GM04503 (cell line): ENCODE results near the gene NRXN2.
"Not testable (repeated sequence)": the region's sequence is repeated elsewhere in the genome, so short reads cannot be mapped to it uniquely, and the experiment has no call there.

Experiments used
- DNase-seq: peaks from one replicate; pipeline ENCODE4 v3.0.0-alpha.2; 2012; ENCODE audit warnings: low read depth

Gene NRXN2

DNA sequence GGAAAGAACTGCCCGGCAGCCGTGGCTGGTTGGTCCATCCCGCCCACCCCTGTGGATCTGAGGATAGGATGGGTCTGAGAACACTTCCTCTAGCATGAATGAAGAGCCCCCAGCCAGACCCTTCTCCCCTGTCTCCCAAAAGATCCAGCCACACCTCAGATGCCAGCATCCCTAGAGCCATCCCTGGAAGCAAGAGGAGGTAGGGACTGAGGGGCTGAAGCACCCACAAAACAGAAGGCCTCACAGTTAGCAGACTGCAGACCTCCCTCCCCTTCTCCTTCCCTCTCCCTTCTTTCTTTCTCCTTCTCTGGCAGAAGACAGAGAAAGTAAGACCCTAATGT, 1.7 kb downstream of the NRXN2 start:
- DNase-seq: no peak

DNA sequence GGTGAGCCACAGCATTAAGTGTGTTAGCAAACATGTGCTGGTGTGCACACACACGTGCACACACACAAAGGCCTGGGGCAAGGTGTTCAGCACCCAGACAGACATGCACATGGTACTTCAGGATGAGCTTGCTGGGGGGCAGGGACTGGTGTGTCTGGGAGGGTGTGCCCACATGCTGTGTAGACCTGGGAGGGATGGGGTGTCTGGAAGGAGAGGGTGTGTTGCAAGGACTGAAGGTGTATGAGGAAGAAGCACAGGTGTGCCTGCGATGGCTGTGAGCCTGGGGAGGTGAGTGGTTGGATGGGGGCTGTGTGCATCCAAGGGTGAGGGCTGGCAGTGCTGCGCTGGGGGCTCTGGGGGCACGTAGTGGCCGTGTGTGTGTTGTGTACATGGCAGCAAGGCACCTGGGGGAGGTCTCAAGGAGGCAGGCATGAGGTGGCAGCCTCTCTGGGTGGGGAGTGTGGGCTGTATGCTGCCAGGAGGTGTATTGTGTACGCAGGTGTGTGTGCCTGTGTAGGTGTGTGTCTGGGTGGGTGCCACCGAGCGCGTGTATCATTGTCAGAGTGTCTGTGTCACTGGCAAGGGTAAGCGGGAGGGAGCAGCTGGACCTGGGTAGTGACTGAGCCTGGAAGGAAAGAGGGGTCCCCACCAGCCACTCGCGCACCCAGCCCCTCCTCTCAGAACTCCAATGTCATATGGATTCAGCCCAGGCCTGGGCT, 2.2 kb downstream of the NRXN2 start:
- no peak for DNase-seq

DNA sequence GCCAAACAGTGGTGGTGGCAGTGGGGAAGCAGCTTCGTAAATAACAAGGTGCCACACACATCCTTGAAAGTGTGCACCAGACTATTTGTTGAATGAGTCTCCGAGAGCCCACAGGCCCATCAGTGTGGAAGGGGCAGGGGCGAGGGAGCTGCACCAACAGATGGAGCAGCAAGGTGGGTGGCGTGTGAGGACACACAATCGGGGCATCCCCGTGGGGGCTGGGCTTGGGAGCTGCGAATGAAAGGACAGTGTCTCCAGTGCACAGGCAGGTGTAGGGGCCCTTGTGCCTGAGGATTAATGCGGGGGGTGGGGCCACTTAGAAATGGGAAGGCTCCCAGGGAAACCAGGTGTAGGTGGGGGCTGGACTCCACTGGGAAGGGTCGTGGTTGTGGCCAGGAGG, 2.8 kb downstream of the NRXN2 start:
- no peak for DNase-seq

DNA sequence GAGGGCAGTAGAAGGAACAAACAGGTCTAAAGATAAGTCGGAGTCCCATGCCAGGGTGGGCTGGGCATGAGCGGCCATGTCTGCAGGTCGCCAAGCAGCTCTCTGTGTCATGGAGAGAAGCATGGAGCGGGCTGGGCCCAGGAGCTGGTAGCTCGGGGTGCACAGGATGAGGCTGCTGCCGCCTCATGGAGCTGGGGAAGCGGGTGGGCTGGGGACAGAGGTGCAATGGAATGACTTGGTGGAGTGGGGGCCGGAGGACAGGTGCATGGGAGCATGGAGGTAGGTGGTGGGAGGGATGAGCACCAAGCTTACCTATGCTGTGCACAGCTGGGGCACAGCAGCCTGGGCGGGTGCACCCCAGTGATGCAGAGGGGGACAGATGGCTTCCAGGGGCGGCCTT, 3.6 kb downstream of the NRXN2 start:
- DNase-seq: no peak

DNA sequence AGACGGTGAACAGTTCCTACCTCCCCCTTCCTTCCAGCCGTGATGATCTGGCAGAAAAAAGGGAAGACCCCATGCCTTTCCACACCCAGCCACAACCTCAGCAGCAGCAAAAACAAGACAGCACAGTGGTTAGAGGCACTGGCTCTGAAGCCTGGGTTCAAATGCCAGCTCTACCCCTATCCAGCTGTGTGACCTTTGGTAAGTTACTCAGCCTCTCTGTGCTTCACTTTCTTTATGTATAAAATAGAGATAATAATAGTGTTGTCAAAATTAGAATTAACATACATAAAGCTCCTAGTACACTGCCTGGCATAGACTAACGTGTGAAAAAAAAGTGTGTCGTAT, 4.2 kb downstream of the NRXN2 start:
- no peak for DNase-seq

DNA sequence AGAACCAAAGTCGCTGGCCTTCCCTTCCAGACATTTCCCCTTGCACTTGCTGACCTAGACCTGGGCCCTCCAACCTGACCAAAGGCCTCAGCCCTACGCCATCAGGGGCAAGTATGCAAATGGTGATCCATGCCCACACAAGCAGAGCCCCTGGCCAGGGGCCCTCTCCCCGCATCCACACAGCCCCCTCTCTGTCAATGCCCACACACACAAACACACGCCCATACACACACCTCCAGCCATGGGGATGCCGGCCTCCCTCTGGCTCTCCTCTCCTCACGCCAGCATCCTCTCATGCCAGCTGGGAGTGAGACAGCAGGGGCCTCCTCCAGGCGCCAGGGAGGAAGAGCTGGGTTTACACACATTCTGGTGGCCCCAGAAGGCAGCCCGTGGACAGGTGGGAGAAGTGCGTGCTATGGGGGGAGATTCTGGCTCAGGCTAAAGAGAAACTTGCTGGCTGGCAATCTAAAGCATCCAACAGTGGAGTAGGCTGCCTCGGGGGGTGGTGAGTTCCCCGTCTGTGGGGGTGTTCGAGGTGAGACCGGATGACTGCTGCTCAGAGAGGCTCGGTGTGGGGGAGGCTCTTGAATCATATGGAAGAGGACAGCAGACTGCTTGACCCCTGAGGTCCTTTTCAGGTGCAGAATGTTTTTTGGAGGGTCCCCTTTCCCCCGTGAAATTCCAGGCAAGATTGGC, 4.8 kb downstream of the NRXN2 start:
- DNase-seq: no peak

DNA sequence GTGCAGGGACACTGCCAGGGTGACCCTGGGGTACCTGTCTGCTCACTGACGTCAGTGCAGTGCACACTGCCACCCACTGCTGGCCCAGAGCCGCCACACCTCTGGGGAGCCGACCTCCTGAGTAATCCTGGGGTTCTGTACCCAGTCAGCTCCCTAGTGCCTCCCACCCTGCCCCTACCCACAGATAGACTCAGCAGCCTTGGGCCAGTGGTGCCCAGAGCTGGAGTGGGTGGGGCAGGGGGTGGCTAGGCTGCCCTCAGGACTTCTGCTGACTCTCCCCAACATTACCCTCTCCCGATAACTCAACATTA, 5.8 kb downstream of the NRXN2 start:
- no peak for DNase-seq

DNA sequence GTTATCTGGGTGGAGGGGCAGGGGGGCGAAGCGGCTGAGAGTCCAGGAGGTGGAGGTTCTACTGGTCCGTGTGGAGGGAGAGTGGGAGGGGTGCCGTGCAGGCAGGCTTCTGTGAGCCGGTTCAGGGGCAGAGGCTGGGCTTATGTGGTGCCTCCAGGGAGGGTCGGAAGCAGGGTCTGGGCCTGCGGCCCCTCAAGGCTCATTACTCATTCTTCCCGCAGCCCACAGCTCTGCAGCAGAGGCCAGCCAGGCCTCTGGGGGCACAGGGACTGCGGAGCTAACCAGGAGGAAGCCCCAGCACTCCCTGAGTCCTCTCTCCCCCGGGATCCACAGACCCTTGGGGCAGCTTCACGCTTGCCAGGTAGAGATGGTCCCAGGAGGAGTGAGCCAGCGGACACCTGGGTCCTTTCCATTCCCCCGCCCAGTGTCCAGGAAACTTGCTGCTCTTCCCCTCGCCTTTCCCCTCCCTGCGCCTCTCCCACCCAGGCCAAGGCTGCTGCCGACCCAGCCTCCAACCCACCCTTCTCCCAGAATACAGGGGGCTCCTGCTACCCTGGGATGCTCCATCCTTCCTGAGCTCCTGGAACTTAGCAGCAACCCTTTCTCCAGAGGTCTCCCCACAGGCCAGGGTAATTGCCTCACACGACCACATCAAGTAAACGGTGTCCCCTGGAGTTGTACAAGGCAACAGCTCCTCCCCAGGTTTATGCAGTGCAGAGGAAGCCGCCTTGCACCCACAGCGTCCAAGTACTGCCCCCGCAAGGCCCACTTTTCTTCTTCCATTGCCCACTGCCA, 6.3 kb downstream of the NRXN2 start:
- no peak for DNase-seq

DNA sequence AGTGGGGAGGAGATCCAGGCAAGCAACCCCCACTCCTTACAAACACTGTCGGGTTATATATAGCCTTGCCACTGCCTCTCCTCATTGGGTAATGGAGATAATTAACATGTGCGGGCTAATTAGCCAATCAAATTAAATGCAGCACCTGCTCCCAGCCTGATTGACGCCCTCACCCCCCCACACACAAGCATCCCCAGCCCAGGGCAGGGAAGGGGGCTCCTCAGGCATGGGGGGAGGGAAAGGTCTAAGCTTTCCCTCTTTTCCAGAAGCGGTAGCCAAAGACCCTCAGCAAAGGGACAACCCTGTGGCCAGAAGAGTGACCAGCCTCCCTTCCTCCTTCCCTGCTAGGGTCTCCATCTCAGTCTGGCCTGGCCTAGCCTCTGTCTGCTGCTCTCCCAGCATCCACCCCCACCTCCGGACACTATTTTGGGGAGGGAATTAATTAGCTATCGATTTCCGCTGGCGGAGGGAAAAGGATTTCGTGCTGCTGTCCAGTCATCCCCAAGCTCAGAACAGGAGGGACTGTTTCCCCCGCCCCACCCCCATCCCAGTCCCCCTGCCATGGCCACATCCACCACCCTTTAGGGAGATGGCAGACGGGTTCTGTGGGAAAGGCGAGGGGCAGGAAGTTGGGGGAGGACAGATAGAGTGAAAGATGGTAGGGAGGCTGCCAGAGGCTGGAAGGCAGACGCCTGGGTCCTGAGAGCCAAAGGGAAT, 7.1 kb downstream of the NRXN2 start:
- no peak for DNase-seq

DNA sequence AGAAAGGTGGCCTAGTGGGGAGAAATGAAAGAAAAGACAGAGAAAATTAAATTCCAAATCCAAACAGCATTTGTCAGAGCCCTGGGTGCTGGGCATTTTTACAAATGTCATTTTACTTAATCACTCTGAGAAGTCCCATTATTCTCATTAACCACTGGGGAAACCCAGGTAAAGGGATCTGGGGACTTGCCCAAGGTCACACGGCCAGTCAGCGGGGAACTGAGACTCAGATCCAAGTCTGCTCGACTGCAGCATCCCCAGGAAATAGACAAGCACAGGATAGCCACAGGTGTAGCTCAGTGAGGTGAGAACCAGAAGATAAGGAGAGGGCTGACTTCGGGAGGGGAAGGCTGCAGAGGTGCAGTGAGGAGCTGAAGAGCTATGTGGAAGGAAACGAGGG, 7.9 kb downstream of the NRXN2 start:
- DNase-seq: no peak

DNA sequence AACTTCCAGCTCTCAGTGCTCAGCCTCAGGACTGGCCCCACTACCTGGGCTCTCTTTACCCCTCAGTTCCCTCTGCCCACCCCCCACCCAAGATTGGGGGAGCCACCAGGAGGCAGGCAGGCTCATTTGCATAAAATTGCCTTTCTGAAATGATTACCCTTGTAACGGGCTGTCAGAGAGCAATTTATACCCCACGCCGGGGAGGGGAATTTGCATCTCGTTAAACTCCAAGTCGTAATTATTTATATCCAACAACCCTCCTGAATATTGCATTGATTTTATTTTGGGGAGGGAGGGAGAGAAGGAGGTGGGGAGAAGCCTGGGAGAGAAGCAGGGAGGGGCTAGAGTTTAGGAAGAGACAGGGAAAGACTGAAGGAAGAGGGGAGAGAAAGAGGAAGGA, 8.3 kb downstream of the NRXN2 start:
- DNase-seq: no peak

DNA sequence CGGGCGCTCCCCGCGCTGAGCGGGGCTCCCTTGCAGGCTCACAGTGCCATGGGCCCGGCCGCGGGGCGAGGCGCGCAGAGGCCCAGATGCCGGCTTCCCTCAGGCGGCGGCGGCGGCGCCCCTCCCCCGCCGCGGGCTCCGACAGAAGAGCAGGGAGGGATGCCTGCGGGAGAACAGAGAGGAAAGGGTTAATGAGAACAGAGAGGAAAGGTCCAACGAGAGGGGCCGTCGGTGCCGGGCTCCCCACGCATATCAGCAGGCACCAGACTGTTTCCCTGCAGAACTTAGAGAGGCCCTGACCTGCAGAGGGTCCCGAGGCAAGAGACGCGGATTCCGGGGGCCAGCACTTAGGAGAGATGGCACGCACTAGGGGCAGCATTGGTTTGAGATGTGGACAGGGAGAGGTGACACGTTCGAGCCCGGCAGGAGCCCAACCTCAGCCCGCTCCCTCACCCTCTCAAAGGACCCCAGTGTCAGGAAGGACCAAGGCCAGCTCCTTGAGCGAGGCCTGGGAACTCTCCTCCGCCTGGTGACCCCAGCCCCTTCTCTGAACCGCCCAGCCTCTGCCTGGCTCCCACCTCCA, 9.1 kb downstream of the NRXN2 start:
- no peak for DNase-seq

DNA sequence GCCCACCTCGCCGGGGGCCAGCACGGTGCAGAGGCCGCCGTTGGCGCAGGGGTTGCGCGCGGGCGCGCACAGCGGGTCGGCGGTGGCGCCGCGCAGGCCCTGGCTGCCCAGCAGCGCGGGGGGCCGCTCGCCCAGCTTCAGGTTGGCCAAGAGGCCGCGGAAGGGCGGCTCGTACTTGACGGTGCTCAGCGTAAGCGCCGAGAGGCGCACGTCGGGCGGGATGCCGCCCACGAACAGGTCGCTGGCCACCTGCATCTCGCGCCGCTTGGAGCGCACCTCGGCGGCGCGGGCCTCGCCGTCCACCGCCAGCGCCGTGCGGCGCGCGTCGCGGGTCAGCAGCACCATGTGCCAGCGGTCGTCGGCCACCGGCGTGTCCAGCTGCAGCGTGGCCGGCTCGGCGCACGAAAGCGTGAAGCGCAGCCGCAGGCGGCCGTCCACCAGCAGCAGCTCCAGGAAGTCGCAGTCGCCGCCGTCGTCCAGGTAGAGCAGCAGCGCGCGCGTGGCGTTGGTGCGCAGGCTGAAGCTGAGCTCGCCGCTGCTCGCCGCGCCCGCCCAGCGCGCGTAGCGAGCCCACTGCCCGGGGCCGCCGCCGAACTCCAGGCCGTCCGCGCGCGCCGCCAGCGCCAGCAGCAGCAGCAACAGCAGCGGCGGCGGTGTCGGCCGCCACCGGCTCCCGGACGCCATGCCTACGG, 9.8 kb downstream of the NRXN2 start:
- no peak for DNase-seq

DNA sequence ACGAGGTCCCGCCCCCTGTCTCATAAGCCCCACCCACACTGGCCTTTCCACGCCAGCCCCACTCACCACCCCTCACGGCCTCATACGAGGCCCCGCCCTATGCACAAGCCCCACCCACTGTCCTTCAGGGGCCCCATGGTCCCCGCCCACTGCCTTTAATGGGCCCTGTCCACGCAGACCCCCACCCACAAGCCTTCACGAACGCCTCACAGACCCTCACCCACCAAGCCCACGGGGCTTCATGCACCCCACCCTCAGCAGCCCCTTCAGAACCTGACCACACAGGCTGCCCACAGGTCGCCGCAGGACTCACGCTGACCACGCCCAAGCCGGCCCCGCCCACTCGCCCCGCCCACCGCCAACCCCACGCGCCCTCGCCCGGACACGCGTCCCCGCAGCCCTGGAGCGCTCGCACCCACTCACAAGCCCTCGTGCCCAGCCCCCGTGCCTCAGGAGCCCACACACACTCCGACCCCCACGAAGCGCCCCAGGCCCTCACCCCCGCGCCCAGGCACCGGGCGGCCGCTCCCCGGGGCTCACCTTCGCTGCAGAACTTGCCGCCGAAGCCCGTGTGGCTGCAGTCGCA, 10.5 kb downstream of the NRXN2 start:
- no peak for DNase-seq

DNA sequence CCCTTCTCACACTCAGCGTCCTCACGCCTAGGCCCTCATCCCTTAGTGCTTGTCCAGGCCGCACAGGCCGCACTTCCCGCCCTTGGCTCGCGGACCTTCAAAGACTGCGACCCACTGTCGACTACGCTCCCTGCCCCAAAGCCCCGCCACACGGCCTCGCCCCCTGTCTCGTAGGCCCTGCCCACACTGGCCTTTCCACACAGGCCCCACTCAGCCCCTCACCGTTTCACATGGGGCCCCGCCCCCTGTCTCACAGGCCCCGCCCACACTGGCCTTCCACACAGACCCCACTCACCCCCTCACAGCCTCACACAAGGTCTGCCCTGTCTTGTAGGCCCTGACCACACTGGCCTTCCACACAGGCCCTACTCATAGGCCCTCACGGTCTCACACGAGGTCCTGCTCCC, 11.0 kb downstream of the NRXN2 start:
- DNase-seq: no peak

DNA sequence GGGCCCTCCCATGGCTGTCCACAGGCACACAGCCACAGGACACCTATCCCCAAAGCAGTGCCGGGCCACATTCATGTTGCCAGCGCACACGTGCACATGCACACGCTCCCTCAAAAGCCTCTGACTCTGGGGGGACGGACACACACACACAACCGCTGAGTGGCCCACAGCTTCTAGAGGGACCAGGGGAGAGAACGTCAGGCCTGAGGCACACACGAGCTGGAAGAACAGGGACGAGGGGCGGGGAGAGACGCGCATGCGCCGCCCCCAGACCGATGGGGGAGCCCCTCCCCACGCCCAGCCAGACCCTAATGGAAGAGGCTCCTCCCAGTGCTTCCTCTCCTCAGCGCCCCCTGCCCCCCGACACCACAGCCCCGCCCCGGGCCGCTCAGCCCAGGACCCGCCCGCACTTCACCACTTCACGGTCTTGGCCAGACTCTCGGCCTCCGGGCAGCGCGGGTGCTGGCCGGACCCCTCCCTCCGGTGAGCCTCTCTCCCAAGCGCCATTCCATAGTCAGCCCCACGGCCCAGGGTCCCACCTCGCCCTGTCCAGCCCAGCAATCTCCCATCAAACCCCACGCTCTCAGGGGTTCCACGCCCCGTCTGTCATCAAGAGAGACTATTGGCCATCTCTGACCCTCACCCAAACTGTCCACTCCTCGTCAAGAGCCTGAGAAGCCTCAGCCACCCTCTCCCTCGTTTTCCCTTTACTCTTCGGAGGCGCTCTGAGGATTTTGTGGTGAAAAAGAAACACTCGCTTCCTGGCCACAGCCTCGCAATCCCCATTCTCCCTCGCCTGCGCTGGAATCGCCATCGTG, 11.7 kb downstream of the NRXN2 start:
- DNase-seq: no peak

DNA sequence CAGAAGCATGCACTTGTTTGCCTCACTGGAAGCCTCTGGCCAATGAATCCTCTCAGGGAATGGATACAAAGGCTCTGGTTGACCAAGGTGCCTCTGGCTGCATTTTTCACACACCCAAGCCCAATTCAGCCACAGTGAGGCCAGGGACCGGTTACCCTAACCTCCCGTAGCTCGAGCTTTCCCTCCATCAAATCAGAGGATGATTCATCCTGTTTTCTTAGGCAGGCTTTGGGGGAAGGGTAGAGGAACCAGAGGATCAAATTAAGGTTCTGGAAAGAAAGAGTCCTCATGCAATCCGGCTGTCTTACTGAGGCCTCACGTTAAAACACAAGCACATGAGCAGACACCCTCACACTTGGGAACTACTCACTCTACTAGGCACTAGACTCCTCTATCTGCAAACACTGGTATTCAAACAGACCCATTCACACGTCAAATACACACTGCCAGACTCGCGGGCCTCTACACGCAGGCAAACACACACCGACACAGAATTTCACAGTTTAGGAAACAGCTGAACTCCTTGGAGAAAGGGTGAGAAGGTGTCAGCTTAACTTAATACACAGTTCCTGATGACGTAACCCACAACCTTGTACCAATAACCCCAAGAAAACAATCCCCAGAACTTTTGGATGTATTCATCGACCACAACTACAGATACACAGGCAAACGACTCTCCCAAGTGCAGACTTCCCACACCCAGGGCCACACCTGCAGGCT, 12.4 kb downstream of the NRXN2 start:
- no peak for DNase-seq

DNA sequence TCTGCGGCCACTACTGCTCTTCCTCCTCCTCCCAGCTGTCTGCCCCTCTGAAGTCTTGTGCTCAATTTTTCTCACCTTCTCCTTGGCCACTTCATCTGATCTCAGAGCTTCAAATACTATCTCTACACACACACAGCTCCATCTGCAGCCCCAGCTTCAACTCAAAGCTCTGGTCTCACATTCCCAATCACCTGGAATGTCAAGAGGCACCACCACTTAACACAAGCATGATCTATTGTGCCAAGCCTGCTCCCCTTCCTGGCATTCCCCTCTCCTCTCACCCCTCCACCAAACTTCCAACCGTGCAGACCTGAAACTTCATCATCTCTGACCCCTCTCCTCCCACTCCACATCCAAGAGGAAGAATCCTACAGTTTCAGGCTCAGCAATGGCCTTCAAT, 17.5 kb downstream of the NRXN2 start:
- no peak for DNase-seq

DNA sequence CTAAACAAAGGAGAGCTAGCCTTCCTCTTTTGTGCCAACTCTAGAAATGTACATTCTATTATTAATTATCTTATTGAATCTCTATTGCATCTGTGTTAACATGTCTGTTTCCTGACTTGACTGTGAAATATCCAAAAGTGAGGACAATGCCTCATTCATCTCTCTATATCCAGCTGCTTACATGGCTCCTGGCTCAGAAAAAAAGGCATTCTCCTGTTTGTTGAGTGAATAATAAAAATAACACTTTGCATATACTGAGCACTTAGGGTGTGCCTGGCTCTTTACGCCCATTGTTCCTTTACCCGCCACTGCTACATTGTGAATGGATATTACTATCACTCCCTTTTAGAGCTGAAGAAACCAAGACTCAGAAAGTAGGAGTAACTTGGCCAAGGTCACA, 19.9 kb downstream of the NRXN2 start:
- DNase-seq: no peak

DNA sequence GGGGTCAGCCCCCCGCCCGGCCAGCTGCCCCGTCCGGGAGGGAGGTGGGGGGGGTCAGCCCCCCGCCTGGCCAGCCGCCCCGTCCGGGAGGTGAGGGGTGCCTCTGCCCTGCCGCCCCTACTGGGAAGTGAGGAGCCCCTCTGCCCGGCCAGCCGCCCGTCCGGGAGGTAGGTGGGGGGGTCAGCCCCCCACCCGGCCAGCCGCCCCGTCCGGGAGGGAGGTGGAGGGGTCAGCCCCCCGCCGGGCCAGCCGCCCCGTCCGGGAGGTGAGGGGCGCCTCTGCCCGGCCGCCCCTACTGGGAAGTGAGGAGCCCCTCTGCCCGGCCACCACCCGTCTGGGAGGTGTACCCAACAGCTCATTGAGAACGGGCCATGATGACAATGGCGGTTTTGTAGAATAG, 21.0 kb downstream of the NRXN2 start:
- not testable (repeated sequence) for DNase-seq
